HEK293 (cell line): Measurements from ENCODE around the gene CHRM5.

Experiments used
- SP2 ChIP-seq: fragments of 450-650 bp; formaldehyde crosslinking; IDR thresholded peaks from 2 replicates; pipeline ENCODE4 v1.5.1; 2016; ENCODE audit warnings: missing biosample characterization, missing genetic modification characterization
- ZNF239 ChIP-seq: fragments of 450-650 bp; formaldehyde crosslinking; IDR thresholded peaks from 2 replicates; pipeline ENCODE4 v1.5.1; 2016; ENCODE audit warnings: missing biosample characterization, missing genetic modification characterization
- TF ChIP-seq, protein P1 (sequence below): fragments of 450-650 bp; formaldehyde crosslinking; IDR thresholded peaks from 2 replicates; pipeline ENCODE4 v1.5.1; 2016; ENCODE audit warnings: missing biosample characterization, missing genetic modification characterization

- TF ChIP-seq, protein P1, sequence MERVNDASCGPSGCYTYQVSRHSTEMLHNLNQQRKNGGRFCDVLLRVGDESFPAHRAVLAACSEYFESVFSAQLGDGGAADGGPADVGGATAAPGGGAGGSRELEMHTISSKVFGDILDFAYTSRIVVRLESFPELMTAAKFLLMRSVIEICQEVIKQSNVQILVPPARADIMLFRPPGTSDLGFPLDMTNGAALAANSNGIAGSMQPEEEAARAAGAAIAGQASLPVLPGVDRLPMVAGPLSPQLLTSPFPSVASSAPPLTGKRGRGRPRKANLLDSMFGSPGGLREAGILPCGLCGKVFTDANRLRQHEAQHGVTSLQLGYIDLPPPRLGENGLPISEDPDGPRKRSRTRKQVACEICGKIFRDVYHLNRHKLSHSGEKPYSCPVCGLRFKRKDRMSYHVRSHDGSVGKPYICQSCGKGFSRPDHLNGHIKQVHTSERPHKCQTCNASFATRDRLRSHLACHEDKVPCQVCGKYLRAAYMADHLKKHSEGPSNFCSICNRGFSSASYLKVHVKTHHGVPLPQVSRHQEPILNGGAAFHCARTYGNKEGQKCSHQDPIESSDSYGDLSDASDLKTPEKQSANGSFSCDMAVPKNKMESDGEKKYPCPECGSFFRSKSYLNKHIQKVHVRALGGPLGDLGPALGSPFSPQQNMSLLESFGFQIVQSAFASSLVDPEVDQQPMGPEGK, result no peak
- TF ChIP-seq ZNF239 (tag by site-specific recombination) (no peak), SP2 (no peak)
These were observed 25.8 kb downstream of the CHRM5 start for GRCh38 chr15:33994005-33994615.
